Upper lobe of left lung (tissue), 6 donors: ENCODE data around the gene ZNF419. TPM values are rescaled to one million over a fixed set of nuclear protein-coding genes. Genes with fewer than 3 reads are reported as not detected.
"Not testable (repeated sequence)": the region's sequence is repeated elsewhere in the genome, so short reads cannot be mapped to it uniquely, and the experiment has no call there.

Experiments used
- ATAC-seq, 2 donors: fragments of 200-7000 bp; cut with Tn5 transposase; one replicate each; pipeline ENCODE4 v1.9.1; 2022; ENCODE audit warnings: mild to moderate bottlenecking in 2 of 2, moderate library complexity in 2 of 2; ENCODE audit not compliant: low FRiP score in 2 of 2
- DNase-seq, 2 donors: peaks; one replicate each; pipeline ENCODE4 v3.0.0-alpha.2; 2019 to 2020
- H3K27ac ChIP-seq, 4 donors: fragments of 200-600 bp; sonication (generic); one replicate each; pipeline ENCODE4 v1.5.1; 2016 to 2019
- H3K27me3 ChIP-seq, 4 donors: fragments of 200-600 bp; sonication (generic); one replicate each; pipeline ENCODE4 v1.5.1; 2017 to 2019
- H3K36me3 ChIP-seq, 4 donors: fragments of 200-600 bp; sonication (generic); one replicate each; pipeline ENCODE4 v1.5.1; 2016 to 2019
- H3K4me1 ChIP-seq, 4 donors: fragments of 200-600 bp; sonication (generic); one replicate each; pipeline ENCODE4 v1.5.1; 2018 to 2019
- H3K4me3 ChIP-seq, 4 donors: fragments of 200-600 bp; sonication (generic); one replicate each; pipeline ENCODE4 v1.5.1; 2017 to 2019; ENCODE audit warnings: mild to moderate bottlenecking in 2 of 4, moderate library complexity in 1 of 4
- H3K9me3 ChIP-seq, 4 donors: fragments of 200-600 bp; sonication (generic); one replicate each; pipeline ENCODE4 v1.5.1; 2018 to 2019
- CTCF ChIP-seq, 6 experiments: fragments of 450-650 bp in 4 of 6; fragments of 200-600 bp in 2 of 6; sonication (generic) in 2 of 6; IDR thresholded peaks; one replicate each; pipeline ENCODE4 v1.5.1; 2016 to 2019; ENCODE audit warnings: antibody characterized with exemption in 6 of 6
- EP300 ChIP-seq, 4 donors: sonication (generic); formaldehyde crosslinking; IDR thresholded peaks; one replicate each; pipeline ENCODE4 v1.5.1; 2017; ENCODE audit warnings: antibody characterized with exemption in 4 of 4, control low read depth in 2 of 4
- POLR2A ChIP-seq, 4 donors: fragments of 450-650 bp; IDR thresholded peaks; one replicate each; pipeline ENCODE4 v1.5.1; 2016 to 2017; ENCODE audit warnings: antibody characterized with exemption in 4 of 4, mild to moderate bottlenecking in 2 of 4
- POLR2AphosphoS5 ChIP-seq, 2 donors: sonication (generic); formaldehyde crosslinking; IDR thresholded peaks; one replicate each; pipeline ENCODE4 v1.5.1; 2017; ENCODE audit warnings: antibody characterized with exemption in 2 of 2
- WGBS, 2 donors: methylation state at CpG; one replicate each; pipeline ENCODE4 v1.1.5; 2017 to 2018; 5-methylcytosine and 5-hydroxymethylcytosine counted together
- total RNA-seq, 6 donors: library from RNA; depleted of rRNA in 4 of 6; stranded (reverse); fragments of >200 nt in 4 of 6; gene quantifications; one replicate each; pipeline versions ENCODE4 v1.1.0 to v1.2.1, GENCODE V29; 2016 to 2021
- donor health status: DM: no; HTN: no; CAD: no; lungs with moderate emphysema.
- donor health status: DM: no; HTN: yes; CAD: no; lungs with severe emphysema.

The ZNF419 gene
- 10 to 100 TPM in 3 of 6 donors, 1 to 10 TPM in 3; 7.0 to 20.4 (median 9.7) TPM for total RNA-seq

GRCh38 chr19:57487477-57488298 is at the start of gene ZNF419:
Gene ZNF419, plus strand, starts transcription at chr19:57487750. Its CDS starts 201 bp downstream, at chr19:57487951.
- 2 to 9% methylated on average over 12 to 23 of the region's 69 CpGs for WGBS, 2 donors
- Histone ChIP-seq H3K36me3 (peaks cover 5 to 29% (median 17%) of the 10 kb centered on the region in 4 donors), H3K27ac (peak within 1 kb of the TSS; percentile 72 to 91 (median 83)), H3K9me3 (peaks cover 0 to 12% (median 6%) of the 10 kb centered on the region in 4 donors), H3K4me3 (peak within 1 kb of the TSS; percentile 39 to 98 (median 74))
- peak; percentile 77 to 78 for TF ChIP-seq POLR2AphosphoS5 (IDR thresholded peaks at IDR 0.05)
- TF ChIP-seq CTCF (IDR thresholded peaks at IDR 0.05): peak in 2 of 6 experiments; percentile 11 to 31
- peak in 3 of 4 donors; percentile 44 to 70 (median 59) for TF ChIP-seq POLR2A (IDR thresholded peaks at IDR 0.05)
- not testable (repeated sequence) for H3K4me1 ChIP-seq, H3K27me3 ChIP-seq
- peak; percentile 94 to 98 for ATAC-seq
- DNase-seq: peak; percentile 89 to 96

GRCh38 chr19:57437931-57438330 is 49.6 kb upstream of the ZNF419 start:
- WGBS, 2 donors: 65 to 70% methylated on average over 4 of the region's 4 CpGs
- ATAC-seq: no peak

GRCh38 chr19:57438925-57439324 is 48.6 kb upstream of the ZNF419 start:
- Histone ChIP-seq H3K4me1 (peaks cover 15 to 21% (median 17%) of the 10 kb centered on the region in 4 donors), H3K27ac (no peak overlapping the region), H3K27me3 (no peaks in the 10 kb centered on the region), H3K9me3 (peaks cover 0 to 36% (median 25%) of the 10 kb centered on the region in 4 donors), H3K36me3 (peaks cover 5 to 22% (median 16%) of the 10 kb centered on the region in 4 donors), H3K4me3 (no peak overlapping the region)
- WGBS, 2 donors: 89 to 96% methylated on average over 9 of the region's 9 CpGs
- no peak for ATAC-seq
- DNase-seq: no peak
- TF ChIP-seq POLR2A (IDR thresholded peaks at IDR 0.05): no peak
- TF ChIP-seq CTCF (IDR thresholded peaks at IDR 0.05): no peak
- TF ChIP-seq EP300 (IDR thresholded peaks at IDR 0.05): no peak

More at GRCh38 chr19:57437931-57438330, 49.6 kb upstream of the ZNF419 start:
- Histone ChIP-seq H3K36me3 (peaks cover 0 to 12% (median 6%) of the 10 kb centered on the region in 4 donors), H3K27me3 (no peaks in the 10 kb centered on the region), H3K9me3 (peaks cover 0 to 27% (median 15%) of the 10 kb centered on the region in 4 donors), H3K27ac (no peak overlapping the region), H3K4me1 (peaks cover 15 to 21% (median 17%) of the 10 kb centered on the region in 4 donors), H3K4me3 (no peak overlapping the region)
- DNase-seq: no peak
- TF ChIP-seq CTCF (IDR thresholded peaks at IDR 0.05) (no peak), POLR2A (IDR thresholded peaks at IDR 0.05) (no peak), EP300 (IDR thresholded peaks at IDR 0.05) (no peak), POLR2AphosphoS5 (IDR thresholded peaks at IDR 0.05) (no peak)

- peaks cover 6 to 63% (median 44%) of the 10 kb centered on the region in 4 donors for H3K9me3 ChIP-seq
- TF ChIP-seq POLR2A (IDR thresholded peaks at IDR 0.05) (no peak), EP300 (IDR thresholded peaks at IDR 0.05) (no peak), POLR2AphosphoS5 (IDR thresholded peaks at IDR 0.05) (no peak), CTCF (IDR thresholded peaks at IDR 0.05) (no peak)
- no peak overlapping the region for H3K27ac ChIP-seq
- WGBS, 2 donors: 87 to 89% methylated on average over 7 of the region's 7 CpGs
- ATAC-seq (no peak), DNase-seq (no peak)
- H3K4me1 ChIP-seq: no peaks in the 10 kb centered on the region
- H3K27me3 ChIP-seq: no peaks in the 10 kb centered on the region
- no peak overlapping the region for H3K4me3 ChIP-seq
- H3K36me3 ChIP-seq: peaks cover 8 to 38% (median 26%) of the 10 kb centered on the region in 4 donors
Measured at GRCh38 chr19:57441979-57442752, 45.4 kb upstream of the ZNF419 start.
